Kidney (tissue), 14 donors: ENCODE data around the gene BCAR1. TPM values are rescaled to one million over a fixed set of nuclear protein-coding genes. Genes with fewer than 3 reads are reported as not detected.

Experiments
- DNase-seq, 5 donors: peaks; one replicate each; pipeline ENCODE4 v3.0.0-alpha.2; 2013 to 2020
- FAIRE-seq: peaks from 2 replicates; lab custom pipeline; 2012; peaks lifted over from hg19 to GRCh38; lab: Jason Lieb, UNC
- H3K27ac ChIP-seq, 2 donors: one replicate each; pipeline ENCODE4 v1.7.0; 2013; ENCODE audit warnings: low read depth in 2 of 2, low read length in 2 of 2, inconsistent platforms in 1 of 2
- H3K27me3 ChIP-seq: one replicate; pipeline ENCODE4 v1.7.1; 2013; ENCODE audit warnings: low read length, inconsistent platforms; ENCODE audit not compliant: control insufficient read depth, insufficient read depth
- H3K36me3 ChIP-seq, 3 donors: one replicate each; pipeline versions ENCODE4 v1.7.0 to v1.7.1; 2013; ENCODE audit warnings: low read length in 3 of 3, control low read depth in 1 of 3, inconsistent platforms in 1 of 3; ENCODE audit not compliant: insufficient read depth in 3 of 3, control insufficient read depth in 2 of 3
- H3K4me1 ChIP-seq, 3 donors: one replicate each; pipeline versions ENCODE4 v1.7.0 to v1.7.1; 2013; ENCODE audit warnings: low read length in 3 of 3, inconsistent platforms in 1 of 3, low read depth in 1 of 3; ENCODE audit not compliant: control insufficient read depth in 2 of 3, insufficient read depth in 2 of 3
- H3K4me3 ChIP-seq, 3 donors: one replicate each; pipeline versions ENCODE4 v1.7.0 to v1.8.1; 2013; ENCODE audit warnings: low read length in 3 of 3, control low read depth in 1 of 3, inconsistent platforms in 1 of 3
- H3K9ac ChIP-seq, 3 donors: one replicate each; pipeline versions ENCODE4 v1.7.0 to v1.7.1; 2013; ENCODE audit warnings: low read length in 3 of 3, control low read depth in 1 of 3, inconsistent platforms in 1 of 3
- H3K9me3 ChIP-seq, 3 donors: one replicate each; pipeline versions ENCODE4 v1.7.0 to v1.7.1; 2013; ENCODE audit warnings: low read length in 3 of 3, control low read depth in 1 of 3, inconsistent platforms in 1 of 3; ENCODE audit not compliant: control insufficient read depth in 2 of 3, insufficient read depth in 1 of 3
- CTCF ChIP-seq: IDR thresholded peaks from 3 replicates; pipeline ENCODE4 v1.5.1; 2012; ENCODE audit warnings: mild to moderate bottlenecking, moderate library complexity, borderline replicate concordance; ENCODE audit not compliant: insufficient read depth; ENCODE audit errors: extremely low read depth
- intact Hi-C: fragments of 100-400 bp; cut with DNase I; formaldehyde crosslinking; loops from one replicate; pipeline ENCODE4 v1.11.1; 2022
- polyA plus RNA-seq: library from polyadenylated mRNA; stranded (reverse); fragments of 350-450 nt; fragmentation: Illumina TruSeq; extraction: RNeasy Lipid Tissue Mini Kit (QIAGEN cat#74804); gene quantifications from one replicate; pipeline ENCODE4 v1.2.3, GENCODE V29; 2014; ENCODE audit warnings: low read depth, low replicate concordance; ENCODE audit not compliant: insufficient read depth
- total RNA-seq: library from RNA; stranded (reverse); fragmentation: NEBNext Ultra II Directional; extraction: Animal tissue kit (Norgen Biotek cat#: 25700); gene quantifications from one replicate; pipeline ENCODE4 v1.2.1, GENCODE V29; 2021
- donor health status: control.
- donor health status: control.
- donor health status: control.
- donor health status: control.
- donor health status: control.
- donor health status: DM: yes; HTN: yes; CAD: no.
- donor health status: Normal renal cell carcinoma (clear cell type).

The BCAR1 gene
- total and polyA plus RNA-seq, 2 donors from 2014 or later, result 69.1 to 123 TPM

DNA sequence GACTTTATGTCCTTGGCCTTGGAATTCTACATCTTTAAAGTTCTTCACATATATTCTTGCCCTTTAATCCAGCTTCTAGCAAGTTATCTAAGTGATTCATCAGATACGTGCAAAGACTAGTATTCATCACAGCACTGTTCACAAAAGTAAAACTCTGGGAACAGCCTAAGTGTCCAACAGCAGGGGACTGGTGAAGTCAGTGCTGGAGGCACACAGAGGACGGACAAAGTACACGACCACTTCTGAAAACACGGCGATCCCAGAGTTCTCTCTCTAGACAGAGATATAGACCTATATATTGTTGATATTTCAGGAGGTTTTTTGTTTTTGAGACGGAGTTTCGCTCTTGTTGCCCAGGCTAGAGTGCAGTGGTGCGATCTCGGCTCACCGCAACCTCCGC, 19.9 kb downstream of the BCAR1 start:
- Histone ChIP-seq H3K36me3 (peaks cover 0 to 44% (median 13%) of the 10 kb centered on the region in 3 donors), H3K4me1 (peaks cover 0 to 17% (median 14%) of the 10 kb centered on the region in 3 donors), H3K27me3 (no peaks in the 10 kb centered on the region), H3K9ac (no peak overlapping the region), H3K9me3 (no peaks in the 10 kb centered on the region), H3K27ac (no peak overlapping the region), H3K4me3 (no peak overlapping the region)
- FAIRE-seq (no peak), DNase-seq (peak in 1 of 5 donors; percentile 17)
- TF ChIP-seq CTCF, result no peak
- intact Hi-C loops, result loop anchor here (5.0 kb wide), 1 partner anchor 156 kb away; no protein-coding TSS in a partner anchor

- Histone ChIP-seq H3K27me3 (no peaks in the 10 kb centered on the region), H3K9me3 (no peaks in the 10 kb centered on the region), H3K9ac (no peak overlapping the region), H3K27ac (no peak overlapping the region), H3K4me3 (no peak overlapping the region), H3K36me3 (peaks cover 0 to 36% (median 9%) of the 10 kb centered on the region in 3 donors), H3K4me1 (peaks cover 0 to 17% (median 14%) of the 10 kb centered on the region in 3 donors)
- DNase-seq (peak in 1 of 5 donors; percentile 18), FAIRE-seq (no peak)
- intact Hi-C loops, result loop anchor here (5.0 kb wide), 1 partner anchor 157 kb away; no protein-coding TSS in a partner anchor
- no peak for TF ChIP-seq CTCF
Observed at GRCh38 chr16:75230471-75231110, 20.8 kb downstream of the BCAR1 start.

DNA sequence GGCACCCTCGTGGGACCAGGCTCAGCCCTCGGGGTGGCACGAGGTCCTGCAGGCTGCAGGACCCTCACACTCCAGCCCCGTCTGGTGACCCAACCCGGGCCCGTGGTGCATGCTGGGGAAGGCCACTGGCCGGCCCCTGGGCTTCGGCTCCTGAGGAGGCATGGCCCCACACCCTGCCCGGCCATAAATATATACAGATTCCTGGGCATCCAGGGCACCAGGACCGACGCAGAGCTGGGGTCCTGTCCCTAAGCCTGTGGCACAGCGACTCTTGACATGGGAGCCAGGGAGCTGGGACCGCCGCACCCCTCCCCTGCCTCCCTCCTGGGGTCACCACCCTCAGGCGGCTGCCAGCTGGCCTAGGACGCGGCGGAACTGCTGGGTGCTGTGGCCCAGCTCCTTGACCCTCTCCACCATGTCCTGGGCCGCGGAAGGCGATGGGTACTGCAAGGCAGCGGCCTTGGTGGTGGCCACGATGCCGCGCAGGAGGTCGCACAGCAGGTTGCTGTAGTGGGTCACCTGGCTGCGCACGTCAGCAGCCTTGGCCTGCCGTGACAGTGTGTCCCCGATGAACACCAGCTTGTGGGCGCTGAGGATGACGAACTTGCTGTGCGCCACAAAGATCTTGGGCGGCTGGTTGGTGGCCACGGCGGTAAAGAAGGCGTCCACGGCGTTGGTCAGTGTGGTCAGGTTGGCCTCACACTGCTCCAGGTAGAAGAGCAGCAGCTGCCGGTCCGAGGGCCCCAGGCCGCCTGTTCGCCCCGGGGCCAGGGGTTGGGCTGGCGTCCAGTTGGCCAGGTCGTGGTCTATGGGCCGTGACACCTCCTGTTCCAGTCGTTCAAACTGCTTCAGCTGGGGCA, 22.0 kb downstream of the BCAR1 start:
- intact Hi-C loops, result loop anchor here (5.0 kb wide), 1 partner anchor 158 kb away; no protein-coding TSS in a partner anchor
- FAIRE-seq, result no peak
- H3K4me1 ChIP-seq, result peaks cover 0 to 14% (median 13%) of the 10 kb centered on the region in 3 donors
- no peak for TF ChIP-seq CTCF
- H3K27me3 ChIP-seq, result no peaks in the 10 kb centered on the region
- peak in 1 of 5 donors; percentile 78 for DNase-seq
- H3K9me3 ChIP-seq, result no peaks in the 10 kb centered on the region
- H3K27ac ChIP-seq, result no peak overlapping the region
- H3K9ac ChIP-seq, result no peak overlapping the region
- H3K36me3 ChIP-seq, result peaks cover 0 to 28% (median 9%) of the 10 kb centered on the region in 3 donors
- H3K4me3 ChIP-seq, result no peak overlapping the region
